Neural cell (in vitro differentiated cells): ENCODE measurements around the gene CST1.

ENCODE experiments used
- EP300 ChIP-seq: fragments of 450-650 bp; conservative IDR thresholded peaks from 2 replicates; pipeline ENCODE4 v1.6.1; 2014; ENCODE audit warnings: antibody characterized with exemption, mild to moderate bottlenecking, moderate library complexity; ENCODE audit not compliant: poor library complexity, severe bottlenecking
- TF ChIP-seq, protein P1 (sequence below): fragments of 450-650 bp; IDR thresholded peaks from 2 replicates; pipeline ENCODE4 v1.5.1; 2014; ENCODE audit warnings: antibody characterized with exemption, mild to moderate bottlenecking, moderate library complexity; ENCODE audit not compliant: poor library complexity, severe bottlenecking
- TF ChIP-seq, protein P2 (sequence below): IDR thresholded peaks from 2 replicates; pipeline ENCODE4 v1.6.1; 2012; ENCODE audit warnings: borderline replicate concordance

DNA sequence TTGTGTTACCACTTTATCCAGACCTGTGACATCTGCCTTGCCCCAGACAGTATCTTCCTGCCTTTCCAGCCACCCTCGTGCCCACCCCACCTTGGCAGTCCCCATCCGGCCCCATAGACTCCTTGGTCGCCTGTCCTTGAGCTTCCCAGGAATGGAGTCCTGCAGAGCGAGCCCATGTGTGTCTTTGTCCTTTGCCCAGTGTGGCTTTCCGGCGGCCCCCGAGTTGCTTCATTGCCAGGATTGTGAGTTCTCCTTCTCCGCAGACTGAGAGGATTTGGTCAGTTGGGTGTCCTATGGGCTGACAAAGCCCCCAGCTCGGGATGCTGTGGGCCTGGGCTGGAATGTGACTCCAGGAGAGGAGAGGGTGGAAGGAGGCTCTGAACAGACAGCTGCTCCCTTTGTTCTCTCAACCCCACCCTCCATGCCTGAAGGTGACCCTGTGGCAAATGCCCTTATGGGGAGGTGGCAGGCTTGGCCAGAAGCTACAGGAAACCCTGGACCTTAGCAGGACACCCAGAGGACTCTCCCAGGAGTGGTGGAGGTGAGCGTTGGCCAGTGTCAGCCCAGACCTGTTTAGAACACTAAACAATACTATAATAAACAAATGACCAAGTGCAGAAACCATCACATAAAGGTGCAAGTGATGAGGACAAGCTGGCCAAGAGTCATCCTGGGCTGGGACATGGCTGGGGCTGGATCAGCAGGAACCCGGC lies 1.9 kb upstream of the CST1 start:
- TF ChIP-seq, protein P1, sequence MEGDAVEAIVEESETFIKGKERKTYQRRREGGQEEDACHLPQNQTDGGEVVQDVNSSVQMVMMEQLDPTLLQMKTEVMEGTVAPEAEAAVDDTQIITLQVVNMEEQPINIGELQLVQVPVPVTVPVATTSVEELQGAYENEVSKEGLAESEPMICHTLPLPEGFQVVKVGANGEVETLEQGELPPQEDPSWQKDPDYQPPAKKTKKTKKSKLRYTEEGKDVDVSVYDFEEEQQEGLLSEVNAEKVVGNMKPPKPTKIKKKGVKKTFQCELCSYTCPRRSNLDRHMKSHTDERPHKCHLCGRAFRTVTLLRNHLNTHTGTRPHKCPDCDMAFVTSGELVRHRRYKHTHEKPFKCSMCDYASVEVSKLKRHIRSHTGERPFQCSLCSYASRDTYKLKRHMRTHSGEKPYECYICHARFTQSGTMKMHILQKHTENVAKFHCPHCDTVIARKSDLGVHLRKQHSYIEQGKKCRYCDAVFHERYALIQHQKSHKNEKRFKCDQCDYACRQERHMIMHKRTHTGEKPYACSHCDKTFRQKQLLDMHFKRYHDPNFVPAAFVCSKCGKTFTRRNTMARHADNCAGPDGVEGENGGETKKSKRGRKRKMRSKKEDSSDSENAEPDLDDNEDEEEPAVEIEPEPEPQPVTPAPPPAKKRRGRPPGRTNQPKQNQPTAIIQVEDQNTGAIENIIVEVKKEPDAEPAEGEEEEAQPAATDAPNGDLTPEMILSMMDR = no peak
- TF ChIP-seq, protein P2, sequence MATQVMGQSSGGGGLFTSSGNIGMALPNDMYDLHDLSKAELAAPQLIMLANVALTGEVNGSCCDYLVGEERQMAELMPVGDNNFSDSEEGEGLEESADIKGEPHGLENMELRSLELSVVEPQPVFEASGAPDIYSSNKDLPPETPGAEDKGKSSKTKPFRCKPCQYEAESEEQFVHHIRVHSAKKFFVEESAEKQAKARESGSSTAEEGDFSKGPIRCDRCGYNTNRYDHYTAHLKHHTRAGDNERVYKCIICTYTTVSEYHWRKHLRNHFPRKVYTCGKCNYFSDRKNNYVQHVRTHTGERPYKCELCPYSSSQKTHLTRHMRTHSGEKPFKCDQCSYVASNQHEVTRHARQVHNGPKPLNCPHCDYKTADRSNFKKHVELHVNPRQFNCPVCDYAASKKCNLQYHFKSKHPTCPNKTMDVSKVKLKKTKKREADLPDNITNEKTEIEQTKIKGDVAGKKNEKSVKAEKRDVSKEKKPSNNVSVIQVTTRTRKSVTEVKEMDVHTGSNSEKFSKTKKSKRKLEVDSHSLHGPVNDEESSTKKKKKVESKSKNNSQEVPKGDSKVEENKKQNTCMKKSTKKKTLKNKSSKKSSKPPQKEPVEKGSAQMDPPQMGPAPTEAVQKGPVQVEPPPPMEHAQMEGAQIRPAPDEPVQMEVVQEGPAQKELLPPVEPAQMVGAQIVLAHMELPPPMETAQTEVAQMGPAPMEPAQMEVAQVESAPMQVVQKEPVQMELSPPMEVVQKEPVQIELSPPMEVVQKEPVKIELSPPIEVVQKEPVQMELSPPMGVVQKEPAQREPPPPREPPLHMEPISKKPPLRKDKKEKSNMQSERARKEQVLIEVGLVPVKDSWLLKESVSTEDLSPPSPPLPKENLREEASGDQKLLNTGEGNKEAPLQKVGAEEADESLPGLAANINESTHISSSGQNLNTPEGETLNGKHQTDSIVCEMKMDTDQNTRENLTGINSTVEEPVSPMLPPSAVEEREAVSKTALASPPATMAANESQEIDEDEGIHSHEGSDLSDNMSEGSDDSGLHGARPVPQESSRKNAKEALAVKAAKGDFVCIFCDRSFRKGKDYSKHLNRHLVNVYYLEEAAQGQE = no peak
- no peak for TF ChIP-seq EP300
